GM18511 (cell line): ENCODE measurements around the gene HERC6.
A peak's percentile ranks its signal among the peaks of the same experiment; 100 is the strongest.
"Not testable (repeated sequence)": the region's sequence is repeated elsewhere in the genome, so short reads cannot be mapped to it uniquely, and the experiment has no call there.

Source experiments
- ATAC-seq: cut with Tn5 transposase; IDR thresholded peaks from one replicate; pipeline ENCODE4 v1.9.1; 2021; ENCODE audit warnings: mild to moderate bottlenecking, moderate library complexity; ENCODE audit not compliant: unreplicated experiment

The HERC6 gene

GRCh38 chr4:88446124-88446523, 67.5 kb downstream of the HERC6 start:
- ATAC-seq: no peak

DNA sequence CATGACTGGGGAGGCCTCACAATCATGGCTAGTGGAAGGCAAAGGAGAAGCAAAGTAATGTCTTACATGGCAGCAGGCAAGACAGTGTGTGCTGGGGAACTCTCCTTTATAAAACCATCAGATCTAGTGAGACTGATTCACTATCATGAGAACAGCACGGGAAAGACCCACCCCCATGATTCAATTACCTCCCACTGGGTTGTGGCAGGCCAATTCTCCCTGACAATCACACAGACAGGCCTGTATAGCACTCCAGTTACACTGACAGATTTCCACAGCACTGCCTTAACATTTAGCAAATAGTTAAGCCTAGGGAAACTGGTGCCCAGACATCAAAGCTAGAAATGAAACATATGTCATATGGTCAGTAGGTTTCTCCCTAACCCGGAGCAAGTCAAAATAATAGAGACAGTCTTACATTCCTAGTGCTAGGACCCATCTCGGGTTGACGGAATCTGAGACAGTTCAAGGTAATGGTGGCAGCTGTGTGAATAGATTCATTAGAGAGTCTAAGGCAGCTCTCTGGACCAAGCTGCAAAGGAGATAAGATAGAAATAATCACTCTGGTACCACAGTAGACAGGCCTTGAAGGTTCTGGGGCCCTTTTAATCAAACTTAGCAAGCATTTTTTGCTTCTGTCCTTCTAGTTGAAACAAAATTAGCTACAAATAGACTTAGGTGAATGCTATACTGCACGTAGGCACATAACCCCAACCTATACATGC, 68.9 kb downstream of the HERC6 start:
- ATAC-seq: no peak

DNA sequence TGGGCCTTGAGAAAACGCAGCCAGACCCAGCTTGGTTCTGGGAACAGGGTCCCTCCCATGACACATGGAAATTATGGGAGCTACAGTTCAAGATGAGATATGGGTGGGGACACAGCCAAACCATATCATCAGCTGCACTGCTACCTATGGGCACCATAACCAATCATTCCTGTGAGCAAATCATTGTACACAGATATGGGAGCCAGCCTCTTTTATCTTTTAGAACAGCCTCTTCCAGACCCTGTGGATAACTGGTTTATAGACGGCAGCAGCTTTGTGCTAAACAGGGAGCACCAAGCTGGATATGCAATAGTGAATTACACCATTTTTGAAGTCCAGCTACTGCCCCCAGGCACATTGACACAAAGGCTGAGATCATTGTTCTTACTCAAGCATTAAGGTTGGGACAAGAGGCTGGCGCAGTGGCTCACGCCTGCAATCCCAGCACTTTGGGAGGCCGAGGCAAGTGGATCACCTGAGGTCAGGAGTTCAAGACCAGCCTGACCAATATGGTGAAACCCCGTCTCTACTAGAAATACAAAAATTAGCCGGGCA, 69.6 kb downstream of the HERC6 start:
- ATAC-seq: not testable (repeated sequence)

GRCh38 chr4:88448889-88449288, 70.2 kb downstream of the HERC6 start:
- ATAC-seq: no peak

- no peak for ATAC-seq
These were observed 70.6 kb downstream of the HERC6 start for GRCh38 chr4:88449290-88449689.

DNA sequence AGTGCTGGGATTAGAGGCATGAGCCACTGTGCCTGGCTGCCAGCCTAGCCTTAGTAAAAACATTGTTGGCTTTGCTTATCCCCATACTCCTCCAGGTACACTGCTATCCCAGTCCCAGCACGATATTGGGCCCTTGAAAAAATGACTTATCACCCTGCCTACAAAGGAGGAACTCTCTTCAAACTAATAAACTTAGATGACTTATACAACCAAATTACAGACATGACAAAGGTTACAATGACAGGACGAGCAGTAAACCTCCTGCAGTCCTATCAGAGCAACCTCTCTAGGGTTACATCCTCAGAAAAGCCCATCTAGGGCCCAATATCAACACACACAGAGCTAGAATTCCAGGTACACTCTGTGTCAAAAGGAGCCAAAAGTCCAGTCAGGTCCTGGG, 72.6 kb downstream of the HERC6 start:
- ATAC-seq: no peak

- no peak for ATAC-seq
These were observed 74.3 kb downstream of the HERC6 start for GRCh38 chr4:88452912-88453311.

- peak; percentile 89 for ATAC-seq
These were observed 78.1 kb downstream of the HERC6 start, which contains the start of gene HERC5 for GRCh38 chr4:88456670-88457306. Gene HERC5, plus strand, starts transcription at chr4:88457119. Its CDS starts 151 bp downstream, at chr4:88457270.

- ATAC-seq: peak; percentile 44
These were observed 78.9 kb downstream of the HERC6 start for GRCh38 chr4:88457307-88458103.

DNA sequence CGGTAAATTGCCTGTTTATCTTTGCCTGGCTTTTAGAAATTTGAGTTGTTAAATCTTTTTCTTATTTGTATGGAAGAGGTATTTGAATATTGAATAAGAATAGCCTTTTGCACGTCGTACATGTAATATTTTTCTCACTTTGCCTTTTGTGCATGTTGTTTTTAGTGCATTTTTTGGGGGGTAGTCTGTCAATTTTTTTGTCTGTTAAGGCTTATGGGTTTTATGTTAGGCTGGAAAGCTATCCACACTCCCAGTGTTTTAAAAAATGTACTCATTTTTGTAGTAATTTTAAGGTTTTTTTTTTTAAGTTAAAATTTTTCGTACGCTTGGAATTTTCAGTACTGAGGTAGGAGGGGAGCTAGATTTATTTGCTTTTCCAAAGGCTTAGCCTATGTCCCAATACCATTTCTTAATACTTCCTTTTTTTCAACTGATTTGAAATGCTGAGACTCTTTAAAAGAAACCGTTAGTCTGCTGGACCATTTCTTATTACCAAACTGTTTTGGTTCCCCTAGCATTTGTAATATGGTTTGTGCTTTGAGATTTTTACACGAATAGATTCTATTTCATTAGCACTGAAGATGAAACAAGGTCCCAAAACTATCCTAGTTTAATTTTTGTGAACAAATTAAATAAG, 79.6 kb downstream of the HERC6 start:
- no peak for ATAC-seq

DNA sequence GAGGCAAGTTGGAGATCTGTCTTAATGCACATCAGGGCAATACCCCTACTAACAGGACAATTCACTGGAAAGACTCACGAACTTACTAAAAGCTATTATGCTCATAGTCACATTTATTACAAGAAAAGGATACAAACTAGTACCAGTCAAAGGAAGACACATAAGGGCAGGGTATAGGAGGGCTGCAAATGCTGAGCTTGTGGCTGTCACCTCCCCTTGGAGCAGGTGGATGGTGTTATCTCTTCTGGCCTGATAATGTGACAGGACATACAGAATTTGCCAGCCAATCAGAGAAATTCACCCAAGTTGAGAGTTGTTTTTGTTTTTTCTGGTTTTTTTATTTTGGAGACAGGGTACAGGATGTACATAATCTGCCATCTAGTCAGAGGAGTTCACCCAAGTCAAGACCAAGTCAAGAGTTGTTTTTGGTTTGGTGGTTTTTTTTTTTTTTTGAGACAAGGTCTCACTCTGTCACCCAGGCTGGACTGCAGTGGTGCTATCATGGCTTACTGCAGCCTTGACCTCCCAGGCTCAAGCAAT, 87.1 kb downstream of the HERC6 start:
- no peak for ATAC-seq

GRCh38 chr4:88467392-88467791, 88.7 kb downstream of the HERC6 start:
- ATAC-seq: no peak

GRCh38 chr4:88477229-88477860, 98.7 kb downstream of the HERC6 start:
- no peak for ATAC-seq

GRCh38 chr4:88478247-88478646, 99.6 kb downstream of the HERC6 start:
- ATAC-seq: no peak

GRCh38 chr4:88481537-88481936, 102.9 kb downstream of the HERC6 start:
- ATAC-seq: no peak

GRCh38 chr4:88489100-88489761, 110.6 kb downstream of the HERC6 start:
- no peak for ATAC-seq
